ENCODE data around the gene TMEM26. TPM values are rescaled to one million over a fixed set of nuclear protein-coding genes. Genes with fewer than 3 reads are reported as not detected.

The TMEM26 gene
- total and polyA plus RNA-seq, 2 of the 13 experiments (the other 11 are each of a cell fraction or from before 2014, with no cell fraction given) = not detected

GRCh38 chr10:61452151-61452651 is 980 bp downstream of the TMEM26 start:
- Histone ChIP-seq H3K4me3 (replicated peaks in 1 of 3; ENCODE audit: insufficient read depth in 1 of 3, low read depth in 2 of 3, low read length in 3 of 3) (no peak overlapping the region), H3K36me3 (replicated peaks in 1 of 2; ENCODE audit: control insufficient read depth in 1 of 2, insufficient read depth in 2 of 2, low read length in 2 of 2) (no peaks in the 10 kb centered on the region), H3K4me1 (ENCODE audit: insufficient read depth, low read length) (no peaks in the 10 kb centered on the region), H3K27me3 (ENCODE audit: control insufficient read depth in 1 of 2, insufficient read depth in 2 of 2, low read length in 2 of 2) (peaks cover 1 to 24% of the 10 kb centered on the region in 2 experiments; a peak in 4 of 5 replicates), H3K27ac (ENCODE audit: extremely low read length, insufficient read depth, low read length) (no peak overlapping the region), H2AFZ (ENCODE audit: low read length) (no peak overlapping the region), H3K79me2 (ENCODE audit: insufficient read depth, low read length) (no peaks in the 10 kb centered on the region), H3K9me3 (ENCODE audit: low read length) (no peaks in the 10 kb centered on the region), H4K20me1 (ENCODE audit: insufficient read depth, low read length) (no peaks in the 10 kb centered on the region), H3K9ac (ENCODE audit: insufficient read depth, low read depth, low read length) (no peak overlapping the region), H3K4me2 (ENCODE audit: low read depth, low read length) (no peak overlapping the region)
- TF ChIP-seq GMEB1 (CRISPR knock-in tag; IDR thresholded peaks at IDR 0.05; ENCODE audit: borderline replicate concordance) (no peak), ZBTB25 (CRISPR knock-in tag; IDR thresholded peaks at IDR 0.05) (no peak), ZFP36L2 (CRISPR knock-in tag; IDR thresholded peaks at IDR 0.05) (no peak), HIVEP1 (CRISPR knock-in tag; IDR thresholded peaks at IDR 0.05) (no peak), POLR2AphosphoS2 (IDR thresholded peaks at IDR 0.05; ENCODE audit: low read depth, low read length) (no peak), ZBTB46 (CRISPR knock-in tag; IDR thresholded peaks at IDR 0.05; ENCODE audit: borderline replicate concordance) (no peak), KMT2A (CRISPR knock-in tag; IDR thresholded peaks at IDR 0.05) (no peak), FOXA3 (CRISPR knock-in tag; IDR thresholded peaks at IDR 0.05) (no peak), ZNF768 (CRISPR knock-in tag; IDR thresholded peaks at IDR 0.05) (no peak), CEBPB (IDR thresholded peaks at IDR 0.05; ENCODE audit: borderline replicate concordance, low read depth, low read length) (no peak), IKZF1 (IDR thresholded peaks at IDR 0.05) (no peak)
- ATAC-seq (no peak), FAIRE-seq (no peak), DNase-seq (ENCODE audit: low spot score) (no peak)
- BruUV-seq (replicated peaks) = no TSS peak
- CTCF ChIA-PET (ENCODE audit: low intra/inter-chr PET ratio, low total read pairs) = no interaction called here
- WGBS (ENCODE audit: low lambda C conversion rate) = 62% methylated on average over 27 of the region's 28 CpGs
- in situ Hi-C loops (cut with HindIII; ENCODE audit: extremely low pct_ligation_motif_present, low pct_unique_long_range_greater_than_20kb) = no loop called here
- intact Hi-C loops (cut with micrococcal nuclease; ENCODE audit: unreplicated experiment) = no loop called here
- POLR2A ChIA-PET = no interaction called here
